Choroid plexus epithelial cell (primary cell): Measurements from ENCODE around the gene GBP7.

Source experiments
- DNase-seq: peaks from one replicate; pipeline ENCODE4 v3.0.0-alpha.2; 2010; ENCODE audit warnings: low read depth
- H3K4me3 ChIP-seq: 2 replicates; pipeline ENCODE4 v1.5.1; 2011; ENCODE audit warnings: low read depth, mild to moderate bottlenecking, control low read depth, low read length, moderate library complexity
- TF ChIP-seq, protein P1 (sequence below): conservative IDR thresholded peaks from 2 replicates; pipeline ENCODE4 v1.5.1; 2011; ENCODE audit warnings: low read depth, mild to moderate bottlenecking, control low read depth, inconsistent platforms, low read length, moderate library complexity

Gene GBP7

DNA sequence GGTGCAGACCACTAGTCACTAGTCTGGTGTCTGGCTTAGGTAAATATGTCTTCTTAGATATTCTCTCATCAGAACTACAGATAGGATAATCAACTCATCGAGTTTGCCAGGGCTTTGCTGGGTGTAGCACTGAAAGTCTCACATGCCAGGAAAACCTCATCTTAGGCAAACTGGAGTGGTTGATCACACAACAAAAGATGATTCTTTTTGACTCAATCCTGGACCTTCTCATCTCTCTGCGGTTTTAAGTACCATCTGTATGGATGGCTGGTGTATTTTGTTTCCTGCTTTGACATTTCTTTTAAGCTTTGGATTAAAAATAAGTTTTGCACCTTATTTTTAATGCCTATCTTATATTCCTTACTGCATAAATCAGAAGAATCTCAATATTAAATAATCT is 61.1 kb downstream of the GBP7 start:
- DNase-seq: no peak
- TF ChIP-seq, protein P1, sequence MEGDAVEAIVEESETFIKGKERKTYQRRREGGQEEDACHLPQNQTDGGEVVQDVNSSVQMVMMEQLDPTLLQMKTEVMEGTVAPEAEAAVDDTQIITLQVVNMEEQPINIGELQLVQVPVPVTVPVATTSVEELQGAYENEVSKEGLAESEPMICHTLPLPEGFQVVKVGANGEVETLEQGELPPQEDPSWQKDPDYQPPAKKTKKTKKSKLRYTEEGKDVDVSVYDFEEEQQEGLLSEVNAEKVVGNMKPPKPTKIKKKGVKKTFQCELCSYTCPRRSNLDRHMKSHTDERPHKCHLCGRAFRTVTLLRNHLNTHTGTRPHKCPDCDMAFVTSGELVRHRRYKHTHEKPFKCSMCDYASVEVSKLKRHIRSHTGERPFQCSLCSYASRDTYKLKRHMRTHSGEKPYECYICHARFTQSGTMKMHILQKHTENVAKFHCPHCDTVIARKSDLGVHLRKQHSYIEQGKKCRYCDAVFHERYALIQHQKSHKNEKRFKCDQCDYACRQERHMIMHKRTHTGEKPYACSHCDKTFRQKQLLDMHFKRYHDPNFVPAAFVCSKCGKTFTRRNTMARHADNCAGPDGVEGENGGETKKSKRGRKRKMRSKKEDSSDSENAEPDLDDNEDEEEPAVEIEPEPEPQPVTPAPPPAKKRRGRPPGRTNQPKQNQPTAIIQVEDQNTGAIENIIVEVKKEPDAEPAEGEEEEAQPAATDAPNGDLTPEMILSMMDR: no peak
- H3K4me3 ChIP-seq: no peak overlapping the region

DNA sequence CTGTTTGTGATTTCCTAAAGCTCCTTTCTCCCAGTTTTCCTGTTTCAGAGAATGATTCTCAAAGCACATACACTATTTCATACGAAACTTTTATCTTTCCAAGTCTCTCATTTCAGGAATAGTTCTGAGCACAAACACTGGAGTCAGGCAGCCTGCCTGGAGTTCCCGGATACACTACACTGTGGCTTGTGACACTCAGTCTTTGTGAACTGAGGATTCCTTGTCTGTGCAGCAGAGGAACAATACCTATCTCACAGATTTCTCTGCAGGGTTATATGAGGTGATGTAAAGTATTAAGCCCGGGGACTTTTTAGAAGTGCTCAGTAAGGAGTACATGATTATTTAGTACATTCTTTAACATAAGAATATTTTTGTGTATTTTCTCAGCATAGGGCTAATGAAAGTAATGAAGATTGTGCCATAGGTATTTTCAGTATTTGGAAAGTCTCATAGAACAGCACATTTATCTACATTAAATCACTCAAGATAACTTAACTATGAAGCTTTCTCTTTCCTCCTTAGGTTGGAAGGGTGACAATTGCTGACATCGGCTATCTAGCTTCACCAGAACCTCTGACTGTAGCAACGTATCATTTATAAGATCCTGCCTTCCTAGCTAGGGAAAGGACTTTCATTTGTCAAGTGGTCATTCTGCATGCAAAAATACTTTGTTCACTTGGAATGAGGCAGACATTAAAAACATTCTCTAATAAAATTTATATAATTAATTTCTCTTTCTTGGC is 62.8 kb downstream of the GBP7 start:
- DNase-seq: no peak
- TF ChIP-seq, protein P1: no peak
- no peak overlapping the region for H3K4me3 ChIP-seq

DNA sequence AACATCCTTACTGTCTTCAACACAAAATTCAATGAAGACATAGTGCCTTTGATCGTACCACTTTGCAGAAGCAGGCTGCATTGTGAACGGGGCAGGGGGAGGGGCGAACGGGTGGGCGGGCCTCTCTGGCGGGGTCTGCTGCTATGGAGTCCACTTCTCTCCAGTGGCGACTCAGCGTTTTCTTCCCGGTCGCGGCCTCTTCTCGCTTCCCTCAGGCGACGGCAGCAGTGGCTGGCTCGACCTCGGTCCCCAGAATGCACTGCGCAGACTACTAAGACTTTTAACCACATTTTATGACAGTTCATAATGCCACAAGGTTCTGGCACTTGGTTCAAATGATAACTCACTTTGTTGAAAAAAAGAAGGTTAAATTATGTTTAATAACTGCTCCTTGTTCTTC is 71.1 kb downstream of the GBP7 start:
- no peak for DNase-seq
- H3K4me3 ChIP-seq: no peak overlapping the region
- TF ChIP-seq, protein P1: no peak

DNA sequence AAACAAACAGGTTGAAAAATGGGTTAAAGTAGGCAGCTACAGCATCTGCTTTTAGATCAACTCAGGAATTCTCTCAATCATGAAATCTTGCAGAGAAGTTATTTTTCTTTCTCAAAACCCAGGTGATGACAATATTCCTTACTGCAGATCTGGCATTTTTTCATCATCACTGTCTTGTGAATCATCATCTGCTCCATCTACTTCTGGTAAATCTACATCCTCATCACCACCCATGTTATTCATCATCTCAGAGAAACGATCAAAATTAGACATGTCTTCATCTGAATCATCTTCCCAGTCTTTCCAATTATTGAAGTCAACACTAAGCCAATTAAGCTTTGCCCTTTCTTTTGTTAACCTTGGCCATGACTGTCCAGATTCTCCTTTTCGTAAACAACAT is 71.7 kb downstream of the GBP7 start:
- TF ChIP-seq, protein P1: no peak
- H3K4me3 ChIP-seq: no peak overlapping the region

DNA sequence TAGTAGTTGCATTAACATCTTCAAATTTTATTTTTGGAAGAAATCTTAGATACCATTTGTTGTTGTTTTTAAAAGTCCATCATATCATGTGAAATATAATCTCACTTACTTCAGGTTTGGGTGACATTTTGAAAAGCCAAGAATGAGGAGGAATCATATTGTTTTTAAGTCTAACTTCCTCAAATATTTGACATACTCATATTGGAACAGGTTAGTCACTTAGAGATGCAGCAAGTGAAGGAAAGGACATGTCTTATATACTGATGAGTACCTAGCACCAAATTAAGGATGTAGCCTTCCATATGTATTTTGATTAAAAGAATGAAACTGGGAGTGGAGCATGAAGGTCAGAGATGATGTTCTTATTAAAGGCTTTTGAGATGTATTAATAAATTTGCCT is 73.8 kb downstream of the GBP7 start:
- H3K4me3 ChIP-seq: no peak overlapping the region
- DNase-seq: no peak
- TF ChIP-seq, protein P1: no peak

More for the DNA sequence above, 71.7 kb downstream of the GBP7 start:
- peak; percentile 1 for DNase-seq

DNA sequence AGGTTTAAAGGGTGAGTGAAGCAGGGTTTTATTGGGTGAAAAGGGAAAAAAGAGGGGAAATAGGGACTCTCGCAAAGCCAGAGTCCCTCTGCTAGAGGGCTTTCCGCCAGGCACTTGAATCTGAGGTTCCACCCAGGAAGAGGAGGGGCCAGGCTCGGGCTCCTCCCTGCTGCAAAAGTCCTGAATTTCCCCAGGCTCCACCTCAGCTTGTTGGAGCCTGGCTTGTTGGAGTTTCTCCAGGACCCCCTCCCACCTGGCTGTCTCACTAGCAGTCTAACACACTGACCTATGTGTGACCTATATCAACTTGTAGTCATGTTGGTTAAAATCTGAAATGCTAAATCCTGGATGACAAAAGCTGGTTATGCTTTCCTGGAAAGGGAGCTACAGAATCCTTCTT is 75.4 kb downstream of the GBP7 start:
- no peak for DNase-seq
- TF ChIP-seq, protein P1: no peak
- no peak overlapping the region for H3K4me3 ChIP-seq

DNA sequence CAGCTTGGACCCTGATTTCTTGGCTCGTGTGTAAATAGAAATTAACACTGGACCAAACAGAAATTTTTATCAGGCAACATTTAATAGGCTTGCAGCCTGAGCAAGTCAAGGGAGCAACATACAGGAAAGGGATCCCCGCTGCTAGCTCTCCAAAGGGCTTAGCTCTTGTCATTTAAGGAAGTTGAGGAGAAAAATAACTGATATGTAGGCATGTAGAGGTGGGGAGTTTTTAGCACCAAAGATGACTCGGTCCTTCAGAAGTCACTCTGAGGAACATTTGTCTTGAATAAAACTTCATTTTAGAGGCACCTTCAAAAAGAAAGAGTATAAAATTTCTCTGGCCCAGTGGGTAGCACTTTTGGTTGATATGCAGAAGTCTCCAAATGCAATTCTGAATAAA is 76.9 kb downstream of the GBP7 start:
- no peak overlapping the region for H3K4me3 ChIP-seq
- no peak for DNase-seq
- TF ChIP-seq, protein P1: no peak
